GM21576 (cell line): Measurements from ENCODE around the gene VSIR.

ENCODE experiments used
- ATAC-seq: cut with Tn5 transposase; IDR thresholded peaks from one replicate; pipeline ENCODE4 v1.9.1; 2021; ENCODE audit warnings: mild to moderate bottlenecking, moderate library complexity; ENCODE audit not compliant: unreplicated experiment

VSIR gene

GRCh38 chr10:71773221-71773971 lies at the start of gene VSIR:
TSS of gene VSIR (minus strand) at chr10:71773520. CDS start at chr10:71773439, 81 bp downstream.
- ATAC-seq = peak; percentile 57

GRCh38 chr10:71821909-71822763 lies 48.8 kb upstream of the VSIR start:
- ATAC-seq = no peak

GRCh38 chr10:71820966-71821365 lies 47.6 kb upstream of the VSIR start:
- no peak for ATAC-seq

GRCh38 chr10:71819985-71820384 lies 46.7 kb upstream of the VSIR start:
- no peak for ATAC-seq

GRCh38 chr10:71819441-71819861 lies 46.1 kb upstream of the VSIR start:
- no peak for ATAC-seq

- ATAC-seq = no peak
Observed at GRCh38 chr10:71818674-71819260, 45.4 kb upstream of the VSIR start.

- ATAC-seq = no peak
Observed at GRCh38 chr10:71817831-71818655, 44.7 kb upstream of the VSIR start.

- ATAC-seq = no peak
Observed at GRCh38 chr10:71816936-71817618, 43.8 kb upstream of the VSIR start.

- ATAC-seq = no peak
Observed at GRCh38 chr10:71816421-71816851, 43.1 kb upstream of the VSIR start.

- no peak for ATAC-seq
Observed at GRCh38 chr10:71815515-71816130, 42.3 kb upstream of the VSIR start.

- no peak for ATAC-seq
Observed at GRCh38 chr10:71814922-71815411, 41.6 kb upstream of the VSIR start.

- no peak for ATAC-seq
Observed at GRCh38 chr10:71812913-71813590, 39.7 kb upstream of the VSIR start.

- no peak for ATAC-seq
Observed at GRCh38 chr10:71812016-71812912, 38.9 kb upstream of the VSIR start.

- ATAC-seq = no peak
Observed at GRCh38 chr10:71811351-71811750, 38.0 kb upstream of the VSIR start.

- ATAC-seq = no peak
Observed at GRCh38 chr10:71810048-71810750, 36.9 kb upstream of the VSIR start.

GRCh38 chr10:71809628-71810027 lies 36.3 kb upstream of the VSIR start:
- no peak for ATAC-seq
